HG02970 (cell line): ENCODE results near the gene COX6B1.
"Not testable (repeated sequence)": the region's sequence is repeated elsewhere in the genome, so short reads cannot be mapped to it uniquely, and the experiment has no call there.

Experiments used
- ATAC-seq: cut with Tn5 transposase; IDR thresholded peaks from one replicate; pipeline ENCODE4 v1.9.1; 2021; ENCODE audit warnings: mild to moderate bottlenecking, moderate library complexity, moderate number of reproducible peaks; ENCODE audit not compliant: unreplicated experiment, low FRiP score

COX6B1 gene

GRCh38 chr19:35633727-35634440, 14.2 kb upstream of the COX6B1 start:
- no peak for ATAC-seq

DNA sequence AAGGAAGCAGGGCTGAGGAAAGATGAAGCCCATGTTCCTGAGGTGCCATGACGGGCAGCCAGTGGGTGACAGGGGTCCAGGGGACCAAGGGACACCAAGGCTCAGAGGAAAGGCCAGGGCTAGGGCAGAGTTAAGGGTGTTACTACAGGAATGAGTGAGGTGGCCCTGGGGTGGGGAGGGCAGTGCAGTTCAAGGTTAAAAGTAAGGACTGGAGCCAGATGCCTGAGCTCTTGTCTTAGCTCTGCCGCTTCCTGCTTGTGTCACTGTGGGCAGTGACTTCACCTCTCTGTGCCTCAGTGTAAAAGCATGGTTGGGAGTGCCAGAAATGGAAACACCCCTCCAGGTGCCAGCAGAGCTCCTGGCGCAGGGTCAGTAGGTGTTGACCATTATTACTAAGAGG, 11.5 kb upstream of the COX6B1 start:
- no peak for ATAC-seq

DNA sequence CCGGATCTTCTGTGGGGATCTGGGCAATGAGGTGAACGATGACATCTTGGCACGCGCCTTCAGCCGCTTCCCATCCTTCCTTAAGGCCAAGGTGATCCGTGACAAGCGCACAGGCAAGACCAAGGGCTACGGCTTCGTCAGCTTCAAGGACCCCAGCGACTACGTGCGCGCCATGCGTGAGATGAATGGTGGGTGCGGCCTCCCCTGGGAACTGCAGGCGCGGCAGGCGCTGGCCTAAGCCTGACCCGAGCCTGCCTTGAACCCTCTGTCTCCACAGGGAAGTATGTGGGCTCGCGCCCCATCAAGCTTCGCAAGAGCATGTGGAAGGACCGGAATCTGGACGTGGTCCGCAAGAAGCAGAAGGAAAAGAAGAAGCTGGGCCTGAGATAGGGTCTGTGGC, 11.0 kb upstream of the COX6B1 start:
- ATAC-seq: no peak

GRCh38 chr19:35639321-35639639, 8.8 kb upstream of the COX6B1 start:
- ATAC-seq: no peak

DNA sequence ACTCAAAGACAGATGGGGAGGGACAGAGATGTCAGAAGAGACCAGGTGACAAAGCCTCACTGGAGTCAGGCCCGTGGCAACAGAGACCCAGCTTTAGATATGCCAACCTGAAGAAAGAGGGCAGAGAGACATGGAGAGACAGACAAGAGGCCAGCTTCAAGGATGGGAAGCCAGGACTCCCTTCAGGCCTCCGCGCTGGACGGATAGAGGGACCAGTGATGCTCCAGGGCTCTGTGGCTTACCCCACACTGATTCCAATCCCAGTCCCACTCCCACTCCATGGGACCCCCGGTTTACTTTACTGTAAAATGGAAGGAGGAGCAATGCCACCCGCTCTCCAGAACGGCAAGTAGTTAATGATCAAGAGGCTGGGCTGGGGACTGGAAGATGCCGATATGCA, 8.3 kb upstream of the COX6B1 start:
- ATAC-seq: no peak

DNA sequence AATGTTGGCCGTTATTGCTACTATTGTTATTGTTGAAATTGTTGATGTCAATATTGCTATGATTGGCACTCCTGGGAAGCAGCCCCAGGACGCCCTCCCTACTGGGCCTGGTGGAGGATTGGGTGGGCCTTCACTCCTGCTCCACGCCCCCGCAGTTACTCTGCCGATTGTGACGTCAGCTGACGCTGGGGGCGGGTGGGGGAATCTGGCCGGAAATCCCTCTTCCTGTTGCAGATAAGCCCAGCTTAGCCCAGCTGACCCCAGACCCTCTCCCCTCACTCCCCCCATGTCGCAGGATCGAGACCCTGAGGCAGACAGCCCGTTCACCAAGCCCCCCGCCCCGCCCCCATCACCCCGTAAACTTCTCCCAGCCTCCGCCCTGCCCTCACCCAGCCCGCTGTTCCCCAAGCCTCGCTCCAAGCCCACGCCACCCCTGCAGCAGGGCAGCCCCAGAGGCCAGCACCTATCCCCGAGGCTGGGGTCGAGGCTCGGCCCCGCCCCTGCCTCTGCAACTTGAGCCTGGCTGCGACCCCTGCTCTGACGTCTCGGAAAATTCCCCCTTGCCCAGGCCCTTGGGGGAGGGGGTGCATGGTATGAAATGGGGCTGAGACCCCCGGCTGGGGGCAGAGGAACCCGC, 6.5 kb upstream of the COX6B1 start, which contains the start of gene ETV2:
Gene ETV2, plus strand, starts transcription at position 231 of the 637 bp plus-strand sequence. CDS start 716 bp downstream, outside the sequence.
- ATAC-seq: no peak

DNA sequence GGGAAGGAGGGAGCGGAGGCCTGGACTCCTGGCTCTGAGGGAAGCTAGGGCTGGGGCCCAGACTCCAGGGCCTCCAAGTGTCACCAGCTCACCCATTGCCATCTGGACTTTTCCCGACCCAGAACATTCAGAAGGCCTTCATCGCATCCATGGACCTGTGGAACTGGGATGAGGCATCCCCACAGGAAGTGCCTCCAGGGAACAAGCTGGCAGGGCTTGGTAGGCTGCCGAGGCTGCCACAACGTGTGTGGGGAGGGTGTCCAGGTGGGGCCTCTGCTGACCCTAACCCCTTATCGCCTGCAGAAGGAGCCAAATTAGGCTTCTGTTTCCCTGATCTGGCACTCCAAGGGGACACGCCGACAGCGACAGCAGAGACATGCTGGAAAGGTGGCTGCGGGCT, 5.8 kb upstream of the COX6B1 start:
- no peak for ATAC-seq

DNA sequence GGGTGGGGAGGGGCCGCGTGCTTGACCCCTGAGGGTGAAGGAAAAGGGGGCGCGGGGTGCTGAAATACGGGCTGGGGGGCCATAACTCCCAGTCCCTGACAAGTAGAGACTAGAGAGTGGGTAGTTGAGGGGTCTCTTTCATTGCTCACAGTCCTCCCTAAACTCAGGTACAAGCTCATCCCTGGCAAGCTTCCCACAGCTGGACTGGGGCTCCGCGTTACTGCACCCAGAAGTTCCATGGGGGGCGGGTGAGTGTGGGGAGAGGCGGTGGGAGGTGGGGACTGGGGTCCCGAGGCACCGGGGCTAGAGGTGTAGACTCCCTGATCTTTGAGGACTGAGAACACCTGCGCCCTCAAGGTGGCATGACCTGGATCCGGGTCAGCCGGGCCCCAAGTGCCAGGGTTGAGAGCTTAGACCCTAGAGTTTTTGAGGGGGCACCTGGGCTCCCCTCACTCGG, 5.3 kb upstream of the COX6B1 start:
- no peak for ATAC-seq

DNA sequence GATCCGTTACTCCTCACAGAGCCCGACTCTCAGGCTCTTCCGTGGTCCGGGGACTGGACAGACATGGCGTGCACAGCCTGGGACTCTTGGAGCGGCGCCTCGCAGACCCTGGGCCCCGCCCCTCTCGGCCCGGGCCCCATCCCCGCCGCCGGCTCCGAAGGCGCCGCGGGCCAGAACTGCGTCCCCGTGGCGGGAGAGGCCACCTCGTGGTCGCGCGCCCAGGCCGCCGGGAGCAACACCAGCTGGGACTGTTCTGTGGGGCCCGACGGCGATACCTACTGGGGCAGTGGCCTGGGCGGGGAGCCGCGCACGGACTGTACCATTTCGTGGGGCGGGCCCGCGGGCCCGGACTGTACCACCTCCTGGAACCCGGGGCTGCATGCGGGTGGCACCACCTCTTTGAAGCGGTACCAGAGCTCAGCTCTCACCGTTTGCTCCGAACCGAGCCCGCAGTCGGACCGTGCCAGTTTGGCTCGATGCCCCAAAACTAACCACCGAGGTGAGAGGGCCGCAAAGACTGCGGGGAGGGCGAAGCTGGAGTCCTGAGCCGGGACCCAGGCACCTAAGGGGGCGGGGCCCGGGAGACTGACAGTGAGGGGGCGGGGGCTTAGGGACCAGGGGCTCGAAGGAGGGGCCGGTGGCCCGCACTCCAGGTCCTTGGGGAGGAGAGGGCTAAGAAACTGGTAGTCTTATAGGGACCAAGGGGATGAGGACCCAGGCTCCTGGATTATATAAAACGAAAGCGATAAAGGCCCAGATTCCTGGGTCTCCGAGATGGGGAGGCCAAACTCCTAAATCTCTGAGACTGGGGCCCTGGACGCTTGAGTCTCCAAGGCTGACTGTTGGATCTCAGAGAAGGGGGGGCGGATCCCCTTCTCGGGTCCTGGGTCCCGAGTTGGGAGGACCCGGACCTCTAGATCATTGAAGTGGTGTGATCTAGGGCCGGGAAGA, 4.6 kb upstream of the COX6B1 start:
- peak; percentile 29 for ATAC-seq

- ATAC-seq: peak; percentile 61
These were observed 3.7 kb upstream of the COX6B1 start for GRCh38 chr19:35644206-35644986.

- ATAC-seq: no peak
These were observed 3.0 kb upstream of the COX6B1 start for GRCh38 chr19:35644987-35645679.

GRCh38 chr19:35645680-35646511, 2.2 kb upstream of the COX6B1 start:
- no peak for ATAC-seq

GRCh38 chr19:35650581-35650980, 2.5 kb downstream of the COX6B1 start:
- no peak for ATAC-seq

DNA sequence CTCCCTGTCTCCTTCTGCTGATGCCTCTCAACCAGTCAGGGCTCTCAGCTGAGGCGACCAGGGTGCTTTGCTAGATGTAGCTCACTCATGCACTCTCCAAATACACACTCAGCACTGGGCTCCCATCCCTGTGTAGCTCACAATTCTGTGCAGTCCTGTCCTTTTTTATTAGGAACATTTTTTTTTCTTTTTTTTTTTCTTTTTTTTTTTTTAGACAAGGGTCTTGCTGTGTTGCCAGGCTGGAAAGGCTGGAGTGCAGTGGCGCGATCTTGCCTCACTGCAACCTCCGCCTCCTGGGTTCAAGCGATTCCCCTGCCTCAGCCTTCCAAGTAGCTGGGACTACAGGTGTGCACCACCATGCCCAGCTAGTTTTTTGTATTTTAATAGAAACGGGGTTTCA, 6.7 kb downstream of the COX6B1 start:
- not testable (repeated sequence) for ATAC-seq

GRCh38 chr19:35655600-35655999, 7.5 kb downstream of the COX6B1 start:
- no peak for ATAC-seq

DNA sequence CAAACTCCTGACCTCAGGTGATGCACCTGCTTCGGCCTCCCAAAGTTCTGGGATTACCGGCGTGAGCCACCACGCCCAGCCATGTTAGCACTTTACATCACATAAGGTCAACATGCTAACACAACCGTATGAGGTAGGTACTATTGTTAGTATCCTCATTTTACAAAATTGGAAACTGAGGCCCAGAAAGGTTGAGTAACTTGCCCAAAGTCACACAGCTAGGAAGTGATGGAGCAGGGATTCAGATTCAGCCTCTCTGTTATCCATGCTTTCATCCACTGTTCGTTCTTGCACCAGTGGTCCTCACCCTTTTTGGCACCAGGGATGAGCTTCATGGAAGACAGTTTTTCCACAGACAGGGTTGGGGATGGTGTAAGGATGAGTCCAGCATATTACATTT, 8.6 kb downstream of the COX6B1 start:
- no peak for ATAC-seq

DNA sequence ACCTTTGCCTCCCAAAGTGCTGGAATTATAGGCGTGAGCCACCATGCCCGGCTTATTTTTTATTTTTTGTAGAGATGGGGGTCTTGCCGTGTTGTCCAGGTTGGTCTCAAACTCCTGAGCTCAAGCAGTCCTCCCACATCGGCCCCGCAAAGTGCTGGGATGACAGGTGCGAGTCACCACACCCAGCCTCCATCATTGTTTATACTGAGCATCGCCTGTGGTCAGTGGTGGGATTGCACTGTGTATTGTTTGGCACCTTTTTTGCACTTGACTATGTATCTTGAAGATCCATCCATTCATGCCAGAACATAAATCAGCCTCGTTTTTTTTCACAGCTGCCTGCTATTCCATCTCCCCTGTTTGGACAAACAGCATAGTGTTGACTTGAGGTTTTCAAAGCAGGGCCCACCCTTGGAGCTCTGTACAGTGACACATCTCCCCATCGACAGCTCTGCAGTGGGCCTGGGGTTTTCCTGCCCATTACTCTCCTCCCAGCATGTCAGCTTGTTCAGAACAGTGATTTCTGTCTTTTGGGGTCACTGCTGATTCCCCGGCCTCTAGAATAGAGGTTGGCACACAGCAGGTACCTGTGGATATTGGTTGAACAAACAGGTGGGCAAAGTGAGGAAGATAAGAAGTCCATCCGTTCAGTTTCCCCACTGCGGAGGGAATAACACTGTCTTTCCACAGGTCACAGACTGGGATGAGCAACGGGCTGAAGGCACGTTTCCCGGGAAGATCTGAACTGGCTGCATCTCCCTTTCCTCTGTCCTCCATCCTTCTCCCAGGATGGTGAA, 10.0 kb downstream of the COX6B1 start:
- no peak for ATAC-seq

GRCh38 chr19:35661995-35662340, 13.8 kb downstream of the COX6B1 start:
- ATAC-seq: no peak
